Astrocyte (in vitro differentiated cells and primary cell): ENCODE measurements around the gene KCNQ1. TPM values are rescaled to one million over a fixed set of nuclear protein-coding genes. Genes with fewer than 3 reads are reported as not detected.
A peak's percentile ranks its signal among the peaks of the same experiment; 100 is the strongest.

ENCODE experiments used
- DNase-seq: peaks from one replicate; pipeline ENCODE4 v3.0.0-alpha.2; 2010; ENCODE audit warnings: low read depth
- FAIRE-seq: peaks from 2 replicates; lab custom pipeline; 2011; peaks lifted over from hg19 to GRCh38; lab: Jason Lieb, UNC
- H2AFZ ChIP-seq: 2 replicates; pipeline ENCODE4 v1.6.0; 2012; ENCODE audit warnings: low read depth, low read length, inconsistent platforms
- H3K27ac ChIP-seq: 2 replicates; pipeline ENCODE4 v1.5.1; 2011; ENCODE audit warnings: low read depth, low read length, inconsistent platforms
- H3K27me3 ChIP-seq: 2 replicates; pipeline ENCODE4 v1.6.0; 2011; ENCODE audit warnings: low read length, inconsistent platforms; ENCODE audit not compliant: insufficient read depth
- H3K36me3 ChIP-seq: 2 replicates; pipeline ENCODE4 v1.5.1; 2011; ENCODE audit warnings: low read length, inconsistent platforms; ENCODE audit not compliant: insufficient read depth
- H3K4me1 ChIP-seq: 2 replicates; pipeline ENCODE4 v1.5.1; 2011; ENCODE audit warnings: low read length, inconsistent platforms; ENCODE audit not compliant: insufficient read depth
- H3K4me2 ChIP-seq: 2 replicates; pipeline ENCODE4 v1.6.0; 2012; ENCODE audit warnings: low read length, inconsistent platforms
- H3K4me3 ChIP-seq: 2 replicates; pipeline ENCODE4 v1.5.1; 2011; ENCODE audit warnings: low read depth, mild to moderate bottlenecking, low read length, inconsistent platforms; ENCODE audit not compliant: insufficient read depth
- H3K79me2 ChIP-seq: 2 replicates; pipeline ENCODE4 v1.6.0; 2012; ENCODE audit warnings: mild to moderate bottlenecking, low read length, inconsistent platforms; ENCODE audit not compliant: insufficient read depth
- H3K9ac ChIP-seq: 2 replicates; pipeline ENCODE4 v1.6.0; 2012; ENCODE audit warnings: mild to moderate bottlenecking, low read length, inconsistent platforms
- H3K9me3 ChIP-seq: 2 replicates; pipeline ENCODE4 v1.5.1; 2012; ENCODE audit warnings: low read depth, mild to moderate bottlenecking, low read length, inconsistent platforms; ENCODE audit not compliant: insufficient read depth
- H4K20me1 ChIP-seq: 2 replicates; pipeline ENCODE4 v1.6.0; 2012; ENCODE audit warnings: low read length, inconsistent platforms; ENCODE audit not compliant: insufficient read depth
- H3K27ac Mint-ChIP-seq: one replicate; pipeline ENCODE4 v1.8.0; 2021; ENCODE audit warnings: mild to moderate bottlenecking, mixed read lengths; ENCODE audit not compliant: unreplicated experiment
- H3K27me3 Mint-ChIP-seq: one replicate; pipeline ENCODE4 v1.8.0; 2021; ENCODE audit warnings: low read depth, mixed read lengths; ENCODE audit not compliant: unreplicated experiment
- H3K36me3 Mint-ChIP-seq: one replicate; pipeline ENCODE4 v1.8.0; 2021; ENCODE audit warnings: low read depth, mixed read lengths; ENCODE audit not compliant: unreplicated experiment
- H3K4me1 Mint-ChIP-seq: one replicate; pipeline ENCODE4 v1.8.0; 2021; ENCODE audit warnings: low read depth, mixed read lengths; ENCODE audit not compliant: unreplicated experiment
- H3K4me3 Mint-ChIP-seq: one replicate; pipeline ENCODE4 v1.8.0; 2021; ENCODE audit warnings: mild to moderate bottlenecking, moderate library complexity, mixed read lengths; ENCODE audit not compliant: unreplicated experiment
- H3K9me3 Mint-ChIP-seq: one replicate; pipeline ENCODE4 v1.8.0; 2021; ENCODE audit warnings: mild to moderate bottlenecking, mixed read lengths; ENCODE audit not compliant: unreplicated experiment
- CTCF ChIP-seq: IDR thresholded peaks from 2 replicates; pipeline ENCODE4 v1.5.1; 2011; ENCODE audit warnings: low read depth, mild to moderate bottlenecking, inconsistent platforms, low read length, moderate library complexity; ENCODE audit not compliant: insufficient read depth
- EZH2 ChIP-seq: IDR thresholded peaks from 2 replicates; pipeline ENCODE4 v1.6.1; 2012; ENCODE audit warnings: mild to moderate bottlenecking, low read length, inconsistent platforms; ENCODE audit not compliant: insufficient read depth
- total RNA-seq: library from RNA; stranded (reverse); gene quantifications from 2 replicates; pipeline ENCODE4 v1.2.1, GENCODE V29; 2021

Gene KCNQ1
- total RNA-seq, 1 donor from 2014 or later = not detected

- H3K36me3 Mint-ChIP-seq = no peaks in the 10 kb centered on the region
- Histone ChIP-seq H3K9me3 (no peaks in the 10 kb centered on the region), H3K9ac (no peak overlapping the region), H3K36me3 (no peaks in the 10 kb centered on the region), H2AFZ (no peak overlapping the region), H4K20me1 (no peaks in the 10 kb centered on the region), H3K79me2 (no peaks in the 10 kb centered on the region), H3K27ac (no peak overlapping the region), H3K27me3 (no peaks in the 10 kb centered on the region), H3K4me3 (no peak overlapping the region), H3K4me2 (no peak overlapping the region), H3K4me1 (peaks cover 4% of the 10 kb centered on the region)
- H3K27me3 Mint-ChIP-seq = peaks cover 23% of the 10 kb centered on the region
- TF ChIP-seq EZH2 = no peak
- no peak for TF ChIP-seq CTCF
- H3K27ac Mint-ChIP-seq = peak overlapping the region; percentile 41
- H3K4me3 Mint-ChIP-seq = no peak overlapping the region
- DNase-seq (no peak), FAIRE-seq (no peak)
- H3K4me1 Mint-ChIP-seq = peaks cover 14% of the 10 kb centered on the region
- H3K9me3 Mint-ChIP-seq = no peaks in the 10 kb centered on the region
Observed at GRCh38 chr11:2732940-2733628, 288.3 kb downstream of the KCNQ1 start.

DNA sequence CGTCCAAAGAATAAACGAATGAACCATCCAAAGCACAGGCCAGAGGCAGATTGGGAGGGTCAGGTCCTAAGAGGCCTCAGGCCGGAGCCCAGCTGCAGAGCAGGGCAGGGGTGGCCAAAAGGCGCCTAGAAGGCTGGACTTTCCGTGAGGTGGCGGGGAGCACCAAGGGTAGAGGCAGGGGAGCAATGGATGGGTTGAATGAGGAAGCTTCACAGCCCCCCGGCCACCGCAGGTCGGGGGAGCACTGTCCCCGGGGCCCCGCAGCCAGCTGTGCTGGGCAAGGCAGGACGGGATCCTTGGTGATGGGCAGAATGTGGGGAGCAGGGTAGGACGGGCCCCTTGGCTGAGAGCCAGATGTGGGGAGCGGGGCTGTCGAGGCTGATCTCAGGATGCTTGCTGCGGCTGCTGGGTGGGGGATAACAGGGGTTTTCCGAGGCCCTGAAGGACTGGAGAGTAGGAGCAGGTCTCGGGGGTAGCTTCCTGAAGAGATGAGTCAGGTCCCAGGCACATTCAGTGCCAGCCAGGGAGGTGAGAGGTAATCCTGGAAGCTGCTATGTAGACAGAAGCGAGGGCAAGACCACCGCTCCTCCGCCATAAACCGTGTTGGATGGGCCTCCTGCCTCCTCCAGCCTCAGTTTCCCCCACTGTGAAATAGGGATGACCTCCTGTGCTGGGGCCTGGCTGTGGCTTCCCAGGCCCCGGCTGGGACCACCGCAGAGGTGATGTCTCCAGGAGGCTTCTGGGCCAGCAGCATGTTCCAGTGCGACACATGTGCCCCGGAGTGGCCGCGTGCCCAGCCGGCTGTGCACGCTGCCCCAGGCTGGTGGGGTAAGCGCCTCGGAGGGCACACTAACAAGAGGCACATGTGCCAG lies 289.6 kb downstream of the KCNQ1 start:
- Histone ChIP-seq H3K79me2 (no peaks in the 10 kb centered on the region), H4K20me1 (no peaks in the 10 kb centered on the region), H3K4me2 (no peak overlapping the region), H3K9ac (no peak overlapping the region), H3K27ac (no peak overlapping the region), H3K4me1 (peaks cover 4% of the 10 kb centered on the region), H3K9me3 (no peaks in the 10 kb centered on the region), H3K4me3 (no peak overlapping the region), H3K36me3 (no peaks in the 10 kb centered on the region), H3K27me3 (no peaks in the 10 kb centered on the region), H2AFZ (no peak overlapping the region)
- TF ChIP-seq CTCF = no peak
- TF ChIP-seq EZH2 = no peak
- Mint-ChIP-seq H3K9me3 (no peaks in the 10 kb centered on the region), H3K4me1 (peaks cover 15% of the 10 kb centered on the region), H3K27me3 (peaks cover 18% of the 10 kb centered on the region), H3K36me3 (no peaks in the 10 kb centered on the region), H3K27ac (no peak overlapping the region), H3K4me3 (no peak overlapping the region)
- DNase-seq (no peak), FAIRE-seq (no peak)
